Endothelial cell of umbilical vein (primary cell): ENCODE data around the gene ELK3. TPM values are rescaled to one million over a fixed set of nuclear protein-coding genes. Genes with fewer than 3 reads are reported as not detected.

Experiments used
- BruUV-seq: library from RNA; stranded (reverse); fragments of 400-500 nt; replicated peaks from 2 replicates; lab custom pipeline; 2021; lab: Mats Ljungman, UMichigan
- CTCF ChIA-PET: fragments of 300-600, 350-600 bp; sonication (Branson Sonifier 250); formaldehyde crosslinking; loops from one replicate; lab custom pipeline; 2021; ENCODE audit warnings: antibody characterized with exemption, inconsistent platforms; lab: Charles Lee
- POLR2A ChIA-PET: fragments of 300-600, 350-600 bp; sonication (Branson Sonifier 250); formaldehyde crosslinking; loops from one replicate; lab custom pipeline; 2021; ENCODE audit warnings: antibody characterized with exemption, inconsistent platforms; lab: Charles Lee
- DNase-seq: peaks from one replicate; pipeline ENCODE4 v3.0.0-alpha.2; 2011; ENCODE audit warnings: low read depth, low spot score
- FAIRE-seq: peaks from 2 replicates; lab custom pipeline; 2011; peaks lifted over from hg19 to GRCh38; lab: Jason Lieb, UNC
- H2AFZ ChIP-seq: 2 replicates; pipeline ENCODE4 v1.6.0; 2012; ENCODE audit warnings: low read depth, low read length, control low read depth, inconsistent platforms
- H3K27ac ChIP-seq: 2 replicates; pipeline ENCODE4 v1.5.1; 2011; ENCODE audit warnings: low read depth, mild to moderate bottlenecking, control low read depth, low read length, moderate library complexity; ENCODE audit not compliant: insufficient read depth
- H3K27me3 ChIP-seq, 2 experiments: 2 replicates each; pipeline versions ENCODE4 v1.6.0 to v1.6.1; 2011; ENCODE audit warnings: low read length in 2 of 2, mixed read lengths in 1 of 2; ENCODE audit not compliant: control insufficient read depth in 2 of 2, insufficient read depth in 2 of 2
- H3K36me3 ChIP-seq, 2 experiments: 2 replicates in 1 of 2; 3 replicates in 1 of 2; pipeline ENCODE4 v1.5.1; 2011; ENCODE audit warnings: low read length in 2 of 2, mild to moderate bottlenecking in 1 of 2, moderate library complexity in 1 of 2; ENCODE audit not compliant: control insufficient read depth in 2 of 2, insufficient read depth in 2 of 2; ENCODE audit errors: extremely low read depth in 1 of 2
- H3K4me1 ChIP-seq: 3 replicates; pipeline ENCODE4 v1.5.1; 2011; ENCODE audit warnings: mild to moderate bottlenecking, low read length; ENCODE audit not compliant: control insufficient read depth, insufficient read depth; ENCODE audit errors: extremely low read depth
- H3K4me2 ChIP-seq: 2 replicates; pipeline ENCODE4 v1.6.1; 2011; ENCODE audit warnings: low read length, control low read depth, mixed read lengths; ENCODE audit not compliant: insufficient read depth
- H3K4me3 ChIP-seq, 3 experiments: fragments of 200-600 bp in 1 of 3; sonication (generic), shearing (Covaris generic) in 1 of 3; replicated peaks in 1 of 3; 2 replicates each; pipeline ENCODE4 v1.5.1; 2011 to 2016; ENCODE audit warnings: control low read depth in 3 of 3, low read length in 3 of 3, mild to moderate bottlenecking in 2 of 3, inconsistent platforms in 1 of 3, low read depth in 1 of 3, moderate library complexity in 1 of 3; ENCODE audit not compliant: insufficient read depth in 1 of 3
- H3K79me2 ChIP-seq: 2 replicates; pipeline ENCODE4 v1.6.0; 2012; ENCODE audit warnings: low read length, inconsistent platforms; ENCODE audit not compliant: control insufficient read depth, insufficient read depth
- H3K9ac ChIP-seq: replicated peaks from 2 replicates; pipeline ENCODE3; 2011; ENCODE audit warnings: low read length, control low read depth; ENCODE audit not compliant: insufficient read depth; ENCODE audit errors: extremely low read depth
- H3K9me1 ChIP-seq: replicated peaks from 3 replicates; pipeline ENCODE4 v1.6.0; 2011; ENCODE audit warnings: mild to moderate bottlenecking, low read length; ENCODE audit not compliant: control insufficient read depth, insufficient read depth; ENCODE audit errors: extremely low read depth
- H3K9me3 ChIP-seq: replicated peaks from 2 replicates; pipeline ENCODE4 v1.5.1; 2012; ENCODE audit warnings: low read length, inconsistent platforms; ENCODE audit not compliant: control insufficient read depth, insufficient read depth
- H4K20me1 ChIP-seq: replicated peaks from 2 replicates; pipeline ENCODE3; 2011; ENCODE audit warnings: mild to moderate bottlenecking, low read length; ENCODE audit not compliant: control insufficient read depth, insufficient read depth; ENCODE audit errors: extremely low read depth
- EZH2 ChIP-seq: IDR thresholded peaks from 2 replicates; pipeline ENCODE4 v1.6.1; 2012; ENCODE audit warnings: borderline replicate concordance, low read depth, mild to moderate bottlenecking, moderate library complexity, low read length, inconsistent platforms; ENCODE audit not compliant: severe bottlenecking
- JUN ChIP-seq: IDR thresholded peaks from 2 replicates; pipeline ENCODE4 v1.6.1; 2011; ENCODE audit warnings: borderline replicate concordance, low read depth; ENCODE audit not compliant: insufficient read length, insufficient read depth
- POLR2A ChIP-seq: IDR thresholded peaks from 2 replicates; pipeline ENCODE4 v1.6.1; 2012; ENCODE audit warnings: low read depth, mild to moderate bottlenecking, control low read depth, low read length
- POLR2AphosphoS5 ChIP-seq: IDR thresholded peaks from 2 replicates; pipeline ENCODE4 v1.6.1; 2012; ENCODE audit warnings: low read depth, mild to moderate bottlenecking, control low read depth, low read length, moderate library complexity; ENCODE audit not compliant: insufficient read depth
- dilution Hi-C: fragments of 300-500 bp; cut with MboI; formaldehyde crosslinking; loops from one replicate; pipeline ENCODE4 v1.15.0; 2019; ENCODE audit warnings: low sequenced_read_pairs; ENCODE audit not compliant: extremely low pct_ligation_motif_present
- intact Hi-C: fragments of 100-400 bp; cut with micrococcal nuclease; formaldehyde crosslinking; loops from one replicate; pipeline ENCODE4 v1.10.0; 2022
- polyA plus RNA-seq, 4 experiments: library from polyadenylated mRNA; depleted of rRNA in 3 of 4; stranded (reverse) in 3 of 4; unstranded in 1 of 4; fragments of >200 nt; gene quantifications; 2 replicates each; pipeline versions ENCODE4 v1.2.1 to v1.2.3, GENCODE V29; 2011 to 2012; ENCODE audit warnings: missing spikeins in 1 of 4
- total RNA-seq: library from RNA; stranded (reverse); gene quantifications from 2 replicates; pipeline ENCODE4 v1.2.3, GENCODE V29; 2021

Gene ELK3
- total and polyA plus RNA-seq, 2 donors (not counting 3 experiments of a cell fraction or from before 2014, with no cell fraction given): 64.8 to 132 TPM

GRCh38 chr12:96256672-96257361 lies 62.6 kb downstream of the ELK3 start:
- peaks cover 70% of the 10 kb centered on the region for H3K4me1 ChIP-seq
- no peak for FAIRE-seq
- peak overlapping the region; percentile 1 for H3K9ac ChIP-seq
- H3K27ac ChIP-seq: peak overlapping the region; percentile 87
- dilution Hi-C loops: no loop called here
- BruUV-seq: no TSS peak
- no peak overlapping the region for H2AFZ ChIP-seq
- ChIA-PET CTCF (interaction anchor here (1.4 to 2.5 kb wide), 2 partner anchors 194 to 260 kb away, joined by 3 to 12 read pairs; no protein-coding TSS in a partner anchor), POLR2A (no interaction called here)
- no peaks in the 10 kb centered on the region for H3K27me3 ChIP-seq
- H3K9me3 ChIP-seq: no peaks in the 10 kb centered on the region
- DNase-seq: no peak
- TF ChIP-seq JUN (no peak), POLR2A (peak; percentile 69), EZH2 (no peak), POLR2AphosphoS5 (peak; percentile 42)
- no peak overlapping the region for H3K4me2 ChIP-seq
- peaks cover 30 to 34% of the 10 kb centered on the region in 2 experiments for H3K36me3 ChIP-seq
- H3K9me1 ChIP-seq: no peaks in the 10 kb centered on the region
- H3K4me3 ChIP-seq: no peak overlapping the region
- H4K20me1 ChIP-seq: peaks cover 8% of the 10 kb centered on the region
- peaks cover 91% of the 10 kb centered on the region for H3K79me2 ChIP-seq
- intact Hi-C loops: loop anchor here (5.0 to 10.0 kb wide), 2 partner anchors 115 to 342 kb away; no protein-coding TSS in a partner anchor

DNA sequence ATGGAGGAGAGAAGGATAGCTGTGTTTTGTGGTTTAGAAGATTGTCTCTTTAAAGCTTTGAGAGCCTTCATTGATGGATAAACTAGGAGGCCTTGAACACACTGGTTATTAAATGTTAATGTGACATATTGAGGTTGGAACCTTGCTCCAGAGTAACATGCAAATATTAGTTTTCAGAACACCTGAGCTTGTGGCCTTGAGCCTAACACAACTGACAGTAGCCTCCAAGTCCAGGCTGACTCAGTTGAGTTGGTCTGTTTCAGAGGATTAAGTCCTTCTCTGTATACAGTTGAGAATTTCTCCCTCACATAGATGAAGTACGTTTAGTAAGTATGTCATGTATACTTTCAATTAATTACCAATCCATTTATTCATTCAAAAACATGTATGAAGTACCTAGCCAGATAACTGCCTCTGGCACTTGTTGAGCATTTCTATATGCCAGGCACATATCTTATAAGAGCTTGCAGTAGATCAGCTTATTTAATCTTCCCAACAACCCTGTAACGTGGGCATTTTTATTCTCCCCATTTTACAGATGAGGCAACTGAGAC lies 63.5 kb downstream of the ELK3 start:
- H3K4me2 ChIP-seq: no peak overlapping the region
- BruUV-seq: no TSS peak
- peak; percentile 47 for TF ChIP-seq POLR2AphosphoS5
- TF ChIP-seq EZH2: no peak
- TF ChIP-seq POLR2A: peak; percentile 70
- H3K36me3 ChIP-seq: peaks cover 26 to 34% of the 10 kb centered on the region in 2 experiments
- ChIA-PET CTCF (interaction anchor here (0.8 to 2.5 kb wide), 3 partner anchors 81 to 259 kb away, joined by 3 to 12 read pairs (median 3); no protein-coding TSS in a partner anchor), POLR2A (no interaction called here)
- H3K9ac ChIP-seq: no peak overlapping the region
- no peaks in the 10 kb centered on the region for H3K9me3 ChIP-seq
- peak overlapping the region; percentile 41 for H3K27ac ChIP-seq
- intact Hi-C loops (loop anchor here (5.0 to 10.0 kb wide), 2 partner anchors 115 to 343 kb away; no protein-coding TSS in a partner anchor), dilution Hi-C loops (no loop called here)
- H3K9me1 ChIP-seq: no peaks in the 10 kb centered on the region
- DNase-seq (peak; percentile 50), FAIRE-seq (no peak)
- H4K20me1 ChIP-seq: peaks cover 13% of the 10 kb centered on the region
- H3K4me1 ChIP-seq: peaks cover 76% of the 10 kb centered on the region
- H2AFZ ChIP-seq: no peak overlapping the region
- no peaks in the 10 kb centered on the region for H3K27me3 ChIP-seq
- H3K4me3 ChIP-seq: no peak overlapping the region
- H3K79me2 ChIP-seq: peaks cover 83% of the 10 kb centered on the region
